ENCODE measurements around the gene HSD11B1L. TPM values are rescaled to one million over a fixed set of nuclear protein-coding genes. Genes with fewer than 3 reads are reported as not detected.
"Not testable (repeated sequence)": the region's sequence is repeated elsewhere in the genome, so short reads cannot be mapped to it uniquely, and the experiment has no call there.

HSD11B1L gene
- total RNA-seq, 2 experiments from 2014 or later, result 2.7 to 3.5 TPM

- no peaks in the 10 kb centered on the region for H3K27me3 Mint-ChIP-seq
Observed at GRCh38 chr19:5719961-5720790, 39.3 kb downstream of the HSD11B1L start, which contains the start of the genes CATSPERD and LONP1. Gene CATSPERD, plus strand, starts transcription at chr19:5720637. Its CDS starts 101 bp downstream, at chr19:5720738. Gene LONP1, minus strand, starts transcription at chr19:5720146. Its CDS starts 14 bp downstream, at chr19:5720132.

DNA sequence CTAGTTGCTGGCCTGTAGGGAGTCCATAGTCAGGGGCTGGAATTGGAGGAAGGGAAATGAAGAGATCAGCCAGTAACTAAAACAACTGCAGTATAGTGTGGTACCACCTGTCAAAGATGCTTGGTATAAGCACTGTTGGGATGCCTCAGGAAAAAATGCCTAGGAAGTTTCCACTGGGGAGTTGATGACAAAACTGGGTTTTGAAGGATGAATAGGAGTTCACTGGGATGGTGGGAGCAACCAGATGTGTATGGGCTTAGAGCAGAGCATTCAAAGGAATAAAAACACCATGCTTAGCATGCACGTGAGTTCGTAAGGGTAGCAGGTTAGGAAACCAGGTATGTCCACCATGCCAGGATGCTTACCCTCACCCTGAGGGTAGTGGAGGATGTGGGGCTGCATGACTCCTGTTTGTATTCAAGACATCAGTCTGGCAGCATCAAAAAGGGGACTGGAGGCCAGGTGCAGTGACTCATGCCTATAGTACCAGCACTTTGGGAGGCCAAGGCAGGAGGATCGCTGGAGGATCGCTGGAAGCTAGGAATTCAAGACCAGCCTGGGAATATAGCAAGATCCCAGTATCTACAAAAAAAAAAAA, 46.7 kb downstream of the HSD11B1L start:
- H3K36me3 Mint-ChIP-seq (ENCODE audit: low read depth), result no peaks in the 10 kb centered on the region
- TF ChIP-seq CTCF (IDR thresholded peaks at IDR 0.05), result no peak
- ATAC-seq (no peak), DNase-seq (no peak)
- CTCF ChIA-PET, result interaction anchor here (0.8 kb wide), 1 partner anchor 76 kb away, joined by 3 read pairs; no protein-coding TSS in a partner anchor
- no peak overlapping the region for H3K4me3 Mint-ChIP-seq
- H3K9me3 Mint-ChIP-seq, result no peaks in the 10 kb centered on the region
- H3K27ac Mint-ChIP-seq, result no peak overlapping the region
- H3K4me1 Mint-ChIP-seq (ENCODE audit: low read depth), result no peaks in the 10 kb centered on the region
- H3K27me3 Mint-ChIP-seq, result peaks cover 4% of the 10 kb centered on the region
- intact Hi-C loops (cut with micrococcal nuclease), result no loop called here
- POLR2A ChIA-PET, result no interaction called here

More at GRCh38 chr19:5719961-5720790, 39.3 kb downstream of the HSD11B1L start, which contains the start of the genes CATSPERD and LONP1:
- Mint-ChIP-seq H3K4me3 (peak within 1 kb of the TSS; percentile 92), H3K9me3 (no peaks in the 10 kb centered on the region), H3K27ac (peak within 1 kb of the TSS; percentile 97), H3K36me3 (ENCODE audit: low read depth) (peaks cover 32% of the 10 kb centered on the region), H3K4me1 (ENCODE audit: low read depth) (peaks cover 24% of the 10 kb centered on the region)
- DNase-seq (peak; percentile 99), ATAC-seq (peak; percentile 87)
- ChIA-PET POLR2A (interaction anchor here (0.6 to 18.8 kb wide), 13 partner anchors 9 to 374 kb away, joined by 3 to 516 read pairs (median 6); partner anchors contain the start of genes DUS3L, HSD11B1L, NDUFA11 and RPL36), CTCF (interaction anchor here (0.6 to 2.8 kb wide), 11 partner anchors 8 to 183 kb away, joined by 3 to 23 read pairs (median 5); partner anchors contain the start of genes NDUFA11, RPL36, SAFB and SAFB2)
- intact Hi-C loops (cut with micrococcal nuclease), result no loop called here
- TF ChIP-seq CTCF (IDR thresholded peaks at IDR 0.05), result peak; percentile 87

GRCh38 chr19:5733172-5733571, 52.3 kb downstream of the HSD11B1L start:
- H3K4me1 Mint-ChIP-seq (ENCODE audit: low read depth); H3K27me3 Mint-ChIP-seq; ATAC-seq; intact Hi-C loops (cut with micrococcal nuclease); H3K36me3 Mint-ChIP-seq (ENCODE audit: low read depth); H3K4me3 Mint-ChIP-seq; DNase-seq; CTCF ChIA-PET; H3K27ac Mint-ChIP-seq; H3K9me3 Mint-ChIP-seq: not testable (repeated sequence)
- POLR2A ChIA-PET, result interaction anchor here (2.2 kb wide), 1 partner anchor 15 kb away, joined by 6 read pairs; no protein-coding TSS in a partner anchor

Other genes starting within 250 kb of the HSD11B1L start
- not detected for gene ZNRF4, start 225.6 kb upstream of the HSD11B1L start, total RNA-seq
- under 1 TPM; 0.38 to 0.50 TPM for gene TINCR, start 113.1 kb upstream of the HSD11B1L start, total RNA-seq
- 10 to 100 TPM; 70.8 to 78.0 TPM for gene SAFB2, start 58.3 kb upstream of the HSD11B1L start, total RNA-seq
- gene SAFB, start 57.9 kb upstream of the HSD11B1L start, total RNA-seq, result 100 to 1,000 TPM; 124 to 132 TPM
- gene MICOS13, start 511 bp upstream of the HSD11B1L start, total RNA-seq, result 10 to 100 TPM; 49.4 TPM
- 1,000 to 10,000 TPM; 1,711 to 1,715 TPM for gene RPL36, start 9.3 kb downstream of the HSD11B1L start, total RNA-seq
- gene LONP1, start 39.1 kb downstream of the HSD11B1L start, total RNA-seq, result 100 to 1,000 TPM; 324 to 342 TPM
- not detected for gene CATSPERD, start 39.6 kb downstream of the HSD11B1L start, total RNA-seq
- gene PRR22, start 103.7 kb downstream of the HSD11B1L start, total RNA-seq, result 1 to 10 TPM; 4.4 to 5.0 TPM
- gene DUS3L, start 110.1 kb downstream of the HSD11B1L start, total RNA-seq, result 10 to 100 TPM; 69.6 to 74.5 TPM
- under 1 TPM in 1 of 2 experiments, not detected in 1; 0.72 TPM for gene NRTN, start 124.0 kb downstream of the HSD11B1L start, total RNA-seq
- gene FUT6, start 158.7 kb downstream of the HSD11B1L start, total RNA-seq, result not detected
- not detected for gene FUT3, start 170.4 kb downstream of the HSD11B1L start, total RNA-seq
- gene FUT5, start 189.5 kb downstream of the HSD11B1L start, total RNA-seq, result not detected
- 100 to 1,000 TPM; 233 to 237 TPM for gene NDUFA11, start 222.8 kb downstream of the HSD11B1L start, total RNA-seq
- 1 to 10 TPM; 1.2 to 2.5 TPM for gene VMAC, start 223.8 kb downstream of the HSD11B1L start, total RNA-seq
- gene CAPS, start 233.2 kb downstream of the HSD11B1L start, total RNA-seq, result 1 to 10 TPM; 2.1 to 2.8 TPM